Effector CD4-positive, alpha-beta T cell (primary cell): ENCODE results near the gene DAGLA.

ENCODE experiments used
- DNase-seq: peaks from one replicate; pipeline ENCODE4 v3.0.0-alpha.2; 2020

Gene DAGLA

GRCh38 chr11:61690706-61691379 is 10.7 kb downstream of the DAGLA start:
- no peak for DNase-seq

DNA sequence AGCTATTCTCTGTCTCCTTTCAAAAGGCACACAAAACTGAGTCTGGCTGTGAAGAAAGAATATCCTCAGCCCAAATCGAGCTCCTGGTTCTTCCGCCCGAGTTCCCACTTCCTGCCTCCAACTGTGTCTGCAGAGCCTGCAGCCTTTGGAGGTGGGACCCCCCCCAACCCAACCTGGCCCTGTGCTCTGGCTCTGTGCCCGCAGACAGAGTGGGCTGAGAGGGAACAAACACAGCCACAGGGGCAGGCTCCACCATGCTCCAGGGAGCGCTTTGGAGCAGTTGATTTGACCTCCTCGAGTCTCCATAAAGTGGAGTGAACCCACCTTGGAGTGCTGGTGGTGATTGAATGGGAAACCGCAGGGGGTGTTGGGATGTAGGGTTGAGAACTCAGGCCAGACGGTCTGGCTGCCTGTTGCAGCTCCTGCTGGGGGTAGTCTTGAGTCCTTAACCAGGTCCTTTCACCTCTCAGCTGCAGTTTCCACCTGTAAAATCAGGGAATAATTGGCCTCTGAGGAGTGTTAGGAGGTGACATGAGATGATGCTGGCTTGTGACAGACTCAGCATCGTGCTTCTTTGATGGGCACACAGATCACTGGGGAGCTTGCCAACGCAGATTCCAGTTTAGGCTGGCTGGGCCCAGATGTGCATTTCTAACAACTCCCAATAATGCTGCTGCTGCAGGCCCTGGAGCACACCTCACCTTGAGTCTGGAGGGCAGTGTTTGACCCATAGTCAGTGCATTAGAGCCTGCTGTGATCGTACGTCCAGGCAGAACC is 11.4 kb downstream of the DAGLA start:
- no peak for DNase-seq

DNA sequence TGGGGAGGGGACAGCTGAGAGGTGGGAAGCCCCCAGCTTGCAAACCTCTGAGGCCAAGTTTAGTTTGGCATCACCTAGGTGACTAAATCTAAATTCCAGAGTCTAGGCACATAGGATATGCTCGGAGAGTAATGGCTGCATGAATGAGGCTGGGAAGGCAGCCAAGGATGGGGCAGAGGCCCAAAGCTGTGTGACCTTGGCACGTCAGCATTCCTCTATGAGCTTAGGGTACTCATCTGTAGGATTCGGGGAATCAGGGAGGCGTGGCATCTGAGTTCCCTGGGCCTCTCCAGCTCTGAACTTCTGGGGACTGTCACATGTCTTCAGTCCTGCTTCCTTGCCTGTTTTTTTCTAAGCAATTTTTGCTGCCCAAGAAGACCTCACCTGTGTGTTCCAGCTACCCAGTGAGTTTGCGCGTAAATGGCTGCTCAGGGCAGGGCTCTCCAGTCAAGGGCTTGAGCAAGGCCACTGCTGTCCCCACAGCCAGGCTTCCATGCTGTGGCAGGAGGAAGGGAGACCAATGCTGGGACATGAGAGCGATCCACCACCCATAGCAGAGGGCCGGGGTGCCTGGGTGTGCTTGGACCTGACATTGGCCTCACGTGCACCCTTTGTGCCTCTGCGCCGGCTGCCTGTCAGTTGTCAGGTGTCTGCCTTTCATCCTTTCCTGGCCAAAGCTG is 13.9 kb downstream of the DAGLA start:
- DNase-seq: no peak

DNA sequence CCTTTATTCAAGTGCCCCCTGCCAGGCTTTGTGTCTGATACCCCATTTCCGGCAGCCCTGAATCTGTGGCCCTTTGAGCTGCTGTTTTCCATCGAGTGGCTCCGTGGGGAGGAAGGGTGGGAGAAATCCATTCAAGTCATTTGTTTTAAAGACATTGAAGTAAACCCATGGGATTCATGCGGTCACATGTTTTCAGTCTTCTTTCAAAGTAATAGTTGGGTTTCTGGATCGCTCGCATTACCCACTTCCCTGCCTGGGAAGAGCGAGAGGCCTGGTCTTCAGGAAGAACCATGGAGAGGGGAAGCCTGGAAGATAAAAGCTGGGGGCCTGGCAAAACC is 14.4 kb downstream of the DAGLA start:
- no peak for DNase-seq

DNA sequence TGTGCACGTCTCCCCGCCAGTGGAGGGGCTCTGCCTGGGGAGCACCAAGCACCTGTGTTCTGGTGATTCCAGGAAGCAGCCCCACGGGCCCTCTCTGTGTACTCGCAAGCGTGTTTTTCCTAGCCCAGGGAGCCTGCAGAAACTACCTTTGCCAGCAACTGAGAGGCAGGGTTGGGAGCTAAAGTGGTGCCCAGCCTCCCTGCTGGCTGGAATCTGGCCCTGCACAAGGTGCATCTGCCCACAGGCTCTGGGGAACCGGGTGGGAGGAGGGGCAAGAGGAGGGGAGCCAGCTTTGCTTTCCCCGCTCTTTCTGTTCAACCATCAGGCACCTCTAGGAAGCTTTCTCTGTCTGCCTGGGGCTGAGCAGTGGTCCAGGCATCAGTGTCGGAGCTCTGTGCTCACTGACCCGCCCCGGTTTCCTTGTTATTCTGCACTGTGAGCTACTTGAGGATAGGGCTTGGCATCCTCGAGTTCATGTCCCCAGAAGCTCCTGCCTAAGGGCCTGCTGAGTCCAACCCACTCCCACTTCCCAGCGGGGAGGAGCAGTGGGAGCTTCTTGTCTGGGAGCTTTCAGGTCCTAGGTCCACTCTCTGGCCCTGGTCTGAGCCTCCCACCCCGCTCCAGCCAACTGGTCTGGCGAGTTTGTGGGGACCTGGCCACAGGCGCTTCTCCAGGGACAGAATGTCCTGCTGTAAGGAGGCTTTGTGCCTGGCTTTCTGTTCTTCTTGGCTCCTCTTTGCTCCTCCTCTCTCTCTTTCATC is 14.9 kb downstream of the DAGLA start:
- DNase-seq: no peak

- DNase-seq: peak; percentile 91
Observed at GRCh38 chr11:61695917-61696316, 15.7 kb downstream of the DAGLA start.

DNA sequence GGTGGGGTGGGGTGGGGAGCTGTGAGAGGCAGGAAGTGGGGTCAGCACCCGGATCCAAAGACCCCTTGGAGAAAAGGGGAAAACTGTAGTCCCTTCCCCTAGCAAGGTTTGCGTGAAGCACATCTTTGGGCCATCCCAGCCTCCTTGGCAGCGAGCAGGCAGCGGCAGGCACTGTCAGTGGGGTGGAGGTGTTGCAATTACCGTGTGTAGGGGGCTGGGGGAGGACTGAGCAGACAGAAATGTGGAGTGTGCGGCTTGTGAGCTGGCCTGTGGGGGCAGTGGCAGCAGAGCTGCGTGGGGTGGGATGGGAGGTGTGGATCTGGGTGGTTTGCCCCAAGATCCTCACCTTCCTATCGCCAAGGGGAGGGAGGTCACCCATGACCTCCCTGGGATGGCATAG is 16.4 kb downstream of the DAGLA start:
- DNase-seq: no peak

- DNase-seq: no peak
Observed at GRCh38 chr11:61697078-61697502, 16.9 kb downstream of the DAGLA start.

DNA sequence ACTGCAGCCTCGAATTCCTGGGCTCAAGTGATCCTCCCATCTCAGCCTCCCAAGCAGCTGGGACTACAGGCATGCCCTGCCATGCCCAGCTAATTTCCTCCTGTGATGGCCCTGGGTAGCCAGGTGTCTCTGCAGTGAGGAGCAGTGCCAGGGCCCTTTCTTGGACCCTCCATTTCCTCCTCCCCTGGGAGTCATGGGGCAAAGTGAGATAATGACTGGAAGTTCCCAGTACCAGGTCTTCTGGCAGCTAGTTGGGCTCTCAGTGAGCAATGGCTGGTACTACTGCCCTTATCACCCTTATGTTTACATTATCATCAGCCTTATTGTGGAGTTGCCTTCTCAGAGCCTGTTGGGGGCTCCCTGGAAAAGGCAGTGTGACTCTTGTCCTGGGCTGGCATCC is 17.6 kb downstream of the DAGLA start:
- DNase-seq: no peak

- DNase-seq: no peak
Observed at GRCh38 chr11:61698173-61698948, 18.2 kb downstream of the DAGLA start.

DNA sequence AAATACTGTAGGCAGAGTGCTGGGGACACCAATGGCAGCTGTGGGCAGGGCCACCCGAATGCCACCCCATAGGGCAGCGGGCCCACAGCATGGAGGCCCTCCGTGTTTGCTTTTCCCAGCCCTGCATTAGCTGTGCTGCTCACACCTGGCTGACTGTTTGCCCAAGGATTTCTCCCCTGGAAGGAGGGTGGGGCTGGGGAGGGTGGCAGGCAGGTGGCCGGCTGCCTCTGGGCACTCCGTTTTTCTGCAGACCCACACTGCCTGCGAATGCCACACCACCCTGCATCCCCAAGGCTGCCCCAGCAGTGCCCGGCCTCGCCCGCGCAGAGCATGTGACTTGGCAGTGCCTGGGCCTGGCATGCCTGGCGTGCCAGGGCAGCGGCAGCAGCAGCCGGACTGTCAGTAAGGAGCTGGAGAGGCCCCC is 19.6 kb downstream of the DAGLA start:
- no peak for DNase-seq

DNA sequence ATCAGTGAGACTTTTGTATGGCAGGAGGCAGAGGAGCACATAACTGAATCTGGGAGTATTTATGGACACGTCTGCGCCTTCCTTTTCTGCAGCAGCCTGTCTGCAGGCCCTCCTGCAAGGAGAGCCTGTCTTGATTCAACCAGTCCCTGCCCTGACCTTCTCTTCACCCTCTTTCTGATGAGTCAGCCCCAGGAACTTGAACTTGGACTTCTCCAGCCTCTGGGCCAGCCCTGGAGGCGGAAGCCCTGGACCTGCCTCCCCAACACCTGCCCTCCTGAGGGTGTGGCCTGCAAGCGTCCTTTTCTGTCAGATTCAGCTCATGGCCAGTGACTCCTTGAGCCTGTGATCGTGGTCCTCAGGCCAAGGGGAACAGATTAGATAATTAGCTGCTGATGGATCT is 20.0 kb downstream of the DAGLA start:
- DNase-seq: no peak

- DNase-seq: no peak
Observed at GRCh38 chr11:61700720-61701119, 20.5 kb downstream of the DAGLA start.

DNA sequence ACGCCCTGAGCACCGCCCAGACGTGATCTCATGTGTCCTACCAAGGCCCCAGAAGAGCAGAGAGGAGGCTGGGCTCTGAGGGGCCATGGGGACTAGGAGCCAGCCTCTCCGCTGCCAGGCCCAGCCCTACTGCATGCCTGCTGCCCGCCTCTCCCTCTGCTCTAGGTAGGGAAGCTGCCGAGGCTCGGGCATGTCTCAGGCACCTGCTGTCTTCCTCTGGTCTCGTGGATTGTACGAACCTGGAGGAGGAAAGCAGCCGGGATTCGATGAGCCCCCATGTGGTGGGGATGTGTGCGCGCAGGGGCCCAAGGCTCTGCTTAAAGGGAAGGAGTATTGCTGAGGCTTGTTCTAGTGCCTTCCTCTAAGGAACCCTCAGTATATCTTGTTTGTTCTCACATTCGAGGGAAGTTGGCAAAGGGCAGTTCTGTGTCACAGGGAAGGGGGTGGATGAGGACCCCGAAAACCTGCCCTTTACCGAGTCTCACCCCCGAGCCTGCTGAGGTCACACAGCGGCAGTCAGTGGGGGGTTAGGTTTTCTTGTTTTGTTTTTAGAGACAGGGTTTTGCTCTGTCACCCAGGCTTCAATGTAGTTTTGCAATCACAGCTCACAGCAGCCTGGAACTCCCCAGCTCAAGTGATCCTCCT is 21.2 kb downstream of the DAGLA start:
- DNase-seq: no peak

- DNase-seq: no peak
Observed at GRCh38 chr11:61702701-61703312, 22.6 kb downstream of the DAGLA start.

DNA sequence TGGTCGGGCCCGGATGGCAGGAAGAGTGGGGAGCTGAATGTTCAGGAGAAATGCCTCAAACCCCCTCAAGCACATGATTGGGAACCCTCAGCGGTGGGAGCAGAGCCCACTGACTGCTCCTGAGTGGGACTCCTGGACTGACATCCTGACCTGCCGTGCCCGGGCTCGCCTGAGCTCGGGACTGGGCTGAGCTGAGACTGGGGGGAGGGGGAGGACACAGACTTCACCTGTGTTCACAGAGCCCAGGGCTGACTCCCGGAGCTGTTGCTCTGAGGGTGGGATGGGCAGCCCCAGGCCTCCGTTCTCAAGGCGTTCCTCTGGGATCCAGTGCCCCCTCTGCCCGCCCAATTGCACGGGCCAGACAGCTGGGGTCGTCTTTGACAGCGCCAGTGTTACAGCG is 24.6 kb downstream of the DAGLA start:
- DNase-seq: no peak

GRCh38 chr11:61706452-61707400 is 26.5 kb downstream of the DAGLA start:
- no peak for DNase-seq

DNA sequence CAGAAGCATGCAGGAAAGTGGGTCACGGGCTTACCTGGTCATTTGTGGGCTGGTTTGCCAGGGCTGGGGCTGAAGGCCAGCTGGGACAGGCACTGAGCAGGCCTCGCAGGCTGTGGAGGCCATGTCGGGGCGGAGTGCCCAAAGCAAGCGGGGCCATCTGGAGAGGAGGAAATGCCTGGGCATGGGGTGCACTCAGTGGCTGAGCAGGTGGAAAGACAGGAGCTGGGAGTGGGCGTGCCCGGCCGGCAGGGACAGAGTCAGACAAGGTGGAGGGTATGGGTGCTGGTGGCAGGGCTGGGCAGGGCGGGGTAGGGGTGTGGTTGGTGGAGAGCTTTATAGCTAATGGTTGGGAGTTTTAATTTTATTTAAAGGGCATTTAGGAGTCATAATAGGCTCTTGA is 27.4 kb downstream of the DAGLA start:
- no peak for DNase-seq

GRCh38 chr11:61709110-61709509 is 28.9 kb downstream of the DAGLA start:
- DNase-seq: no peak

- no peak for DNase-seq
Observed at GRCh38 chr11:61709572-61709971, 29.4 kb downstream of the DAGLA start.
